Osteoblast (primary cell): ENCODE results near the gene MAP3K5. TPM values are rescaled to one million over a fixed set of nuclear protein-coding genes. Genes with fewer than 3 reads are reported as not detected.
A peak's percentile ranks its signal among the peaks of the same experiment; 100 is the strongest.

ENCODE experiments used
- DNase-seq: peaks from one replicate; pipeline ENCODE4 v3.0.0; 2011; ENCODE audit warnings: low spot score, mixed read lengths; ENCODE audit not compliant: insufficient read length; ENCODE audit errors: missing footprints
- H2AFZ ChIP-seq: 2 replicates; pipeline ENCODE4 v1.6.0; 2011; ENCODE audit warnings: mild to moderate bottlenecking, low read length
- H3K27ac ChIP-seq: 2 replicates; pipeline ENCODE4 v1.5.1; 2011; ENCODE audit warnings: mild to moderate bottlenecking, low read depth, low read length, moderate library complexity
- H3K27me3 ChIP-seq: 2 replicates; pipeline ENCODE4 v1.6.0; 2012; ENCODE audit warnings: mild to moderate bottlenecking, control low read depth, inconsistent platforms, low read length, moderate library complexity; ENCODE audit not compliant: insufficient read depth
- H3K36me3 ChIP-seq: 2 replicates; pipeline ENCODE4 v1.5.1; 2011; ENCODE audit warnings: mild to moderate bottlenecking, low read length, control low read depth, moderate library complexity; ENCODE audit not compliant: insufficient read depth
- H3K4me1 ChIP-seq: 2 replicates; pipeline ENCODE4 v1.5.1; 2011; ENCODE audit warnings: mild to moderate bottlenecking, low read length, control low read depth, moderate library complexity; ENCODE audit not compliant: insufficient read depth
- H3K4me2 ChIP-seq: 2 replicates; pipeline ENCODE4 v1.6.0; 2011; ENCODE audit warnings: mild to moderate bottlenecking, low read length; ENCODE audit not compliant: insufficient read depth
- H3K4me3 ChIP-seq: fragments of 200-600 bp; sonication (generic); 3 replicates; pipeline ENCODE4 v1.5.1; 2012; ENCODE audit warnings: mild to moderate bottlenecking, low read length, inconsistent platforms; ENCODE audit not compliant: insufficient read depth
- H3K79me2 ChIP-seq: 2 replicates; pipeline ENCODE4 v1.6.0; 2012; ENCODE audit warnings: mild to moderate bottlenecking, low read length, control low read depth, inconsistent platforms; ENCODE audit not compliant: insufficient read depth
- H3K9me3 ChIP-seq: 2 replicates; pipeline ENCODE4 v1.5.1; 2011; ENCODE audit warnings: low read depth, low read length, control low read depth
- H4K20me1 ChIP-seq: 2 replicates; pipeline ENCODE4 v1.6.0; 2012; ENCODE audit warnings: mild to moderate bottlenecking, low read length, control low read depth; ENCODE audit not compliant: insufficient read depth
- total RNA-seq: library from RNA; depleted of rRNA; stranded (reverse); fragments of >200 nt; gene quantifications from 2 replicates; pipeline ENCODE4 v1.2.3, GENCODE V29; 2012
- TF ChIP-seq, protein P1 (sequence below): IDR thresholded peaks from 2 replicates; pipeline ENCODE4 v1.5.1; 2011; ENCODE audit warnings: mild to moderate bottlenecking, low read depth, low read length, moderate library complexity; ENCODE audit errors: extremely low read depth

Gene MAP3K5
- total RNA-seq, 1 donor, result 8.3 TPM

DNA sequence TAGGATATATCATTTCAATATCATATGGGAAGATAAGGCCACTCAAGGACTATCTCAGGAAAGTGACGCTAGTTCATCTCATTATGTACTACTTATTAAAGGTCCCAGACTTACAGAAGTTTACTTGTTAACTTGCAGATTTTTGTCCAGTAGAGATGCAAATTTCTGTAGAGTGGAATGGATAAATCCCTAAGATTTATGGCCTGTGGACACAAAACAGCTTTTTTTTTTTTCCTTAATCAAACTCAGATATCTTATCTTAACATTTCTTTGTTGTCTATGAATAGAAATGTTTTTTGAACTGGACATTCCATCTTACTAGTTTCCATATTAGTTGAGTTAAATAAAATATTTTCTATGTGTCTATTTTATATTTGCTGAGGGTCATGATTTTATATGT is 131.6 kb downstream of the MAP3K5 start:
- no peak overlapping the region for H3K4me3 ChIP-seq
- no peaks in the 10 kb centered on the region for H3K36me3 ChIP-seq
- no peak overlapping the region for H2AFZ ChIP-seq
- no peaks in the 10 kb centered on the region for H3K27me3 ChIP-seq
- no peak overlapping the region for H3K4me2 ChIP-seq
- no peak overlapping the region for H3K27ac ChIP-seq
- no peaks in the 10 kb centered on the region for H3K4me1 ChIP-seq
- TF ChIP-seq, protein P1, sequence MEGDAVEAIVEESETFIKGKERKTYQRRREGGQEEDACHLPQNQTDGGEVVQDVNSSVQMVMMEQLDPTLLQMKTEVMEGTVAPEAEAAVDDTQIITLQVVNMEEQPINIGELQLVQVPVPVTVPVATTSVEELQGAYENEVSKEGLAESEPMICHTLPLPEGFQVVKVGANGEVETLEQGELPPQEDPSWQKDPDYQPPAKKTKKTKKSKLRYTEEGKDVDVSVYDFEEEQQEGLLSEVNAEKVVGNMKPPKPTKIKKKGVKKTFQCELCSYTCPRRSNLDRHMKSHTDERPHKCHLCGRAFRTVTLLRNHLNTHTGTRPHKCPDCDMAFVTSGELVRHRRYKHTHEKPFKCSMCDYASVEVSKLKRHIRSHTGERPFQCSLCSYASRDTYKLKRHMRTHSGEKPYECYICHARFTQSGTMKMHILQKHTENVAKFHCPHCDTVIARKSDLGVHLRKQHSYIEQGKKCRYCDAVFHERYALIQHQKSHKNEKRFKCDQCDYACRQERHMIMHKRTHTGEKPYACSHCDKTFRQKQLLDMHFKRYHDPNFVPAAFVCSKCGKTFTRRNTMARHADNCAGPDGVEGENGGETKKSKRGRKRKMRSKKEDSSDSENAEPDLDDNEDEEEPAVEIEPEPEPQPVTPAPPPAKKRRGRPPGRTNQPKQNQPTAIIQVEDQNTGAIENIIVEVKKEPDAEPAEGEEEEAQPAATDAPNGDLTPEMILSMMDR, result no peak
- no peak for DNase-seq
- no peaks in the 10 kb centered on the region for H3K79me2 ChIP-seq
- no peaks in the 10 kb centered on the region for H4K20me1 ChIP-seq
- H3K9me3 ChIP-seq, result no peaks in the 10 kb centered on the region

DNA sequence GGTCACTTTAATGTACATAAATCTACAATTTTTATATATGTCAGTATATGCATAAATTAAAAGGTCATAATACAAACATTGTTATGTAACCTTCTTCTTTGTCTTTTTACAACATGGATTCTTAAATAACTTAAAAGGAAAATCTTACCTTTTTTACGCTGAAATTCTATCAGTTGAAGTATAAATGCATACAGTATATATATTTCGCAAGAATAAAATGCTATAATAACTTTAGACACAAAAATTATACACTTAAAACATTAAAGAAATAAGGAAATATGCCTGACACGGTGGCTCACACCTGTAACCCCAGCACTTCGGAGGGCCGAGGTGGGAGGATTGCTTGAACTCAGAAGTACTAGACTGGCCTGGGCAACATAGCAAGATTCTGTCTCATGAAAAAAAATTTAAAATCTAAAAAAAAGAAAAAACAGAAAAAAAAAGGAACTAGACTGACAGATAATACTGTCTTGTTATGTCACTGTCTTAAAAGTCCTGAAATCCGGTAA is 132.2 kb downstream of the MAP3K5 start:
- Histone ChIP-seq H3K4me2 (no peak overlapping the region), H3K27ac (no peak overlapping the region), H3K27me3 (no peaks in the 10 kb centered on the region), H3K79me2 (no peaks in the 10 kb centered on the region), H4K20me1 (no peaks in the 10 kb centered on the region), H3K4me1 (no peaks in the 10 kb centered on the region), H3K9me3 (no peaks in the 10 kb centered on the region), H3K36me3 (no peaks in the 10 kb centered on the region), H3K4me3 (no peak overlapping the region), H2AFZ (no peak overlapping the region)
- TF ChIP-seq, protein P1, result no peak
- DNase-seq, result no peak

DNA sequence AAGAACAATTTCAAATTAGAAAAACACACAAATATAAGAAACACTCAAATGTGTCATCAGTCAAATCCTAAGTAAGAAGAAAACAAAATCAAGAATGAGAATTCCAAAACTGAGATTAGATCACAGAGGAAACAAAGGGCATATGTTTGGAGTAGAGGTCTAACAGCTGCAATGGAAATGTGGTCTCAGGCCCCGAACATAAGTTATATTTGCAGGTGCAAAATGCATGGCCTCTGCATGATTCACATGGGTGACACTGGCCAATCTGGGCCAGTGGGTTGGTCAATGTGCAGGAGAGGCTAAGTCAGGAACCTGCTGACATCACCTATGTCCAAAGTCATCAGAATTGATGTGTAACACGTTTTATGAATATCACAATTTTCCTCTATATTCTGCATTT is 133.6 kb downstream of the MAP3K5 start:
- TF ChIP-seq, protein P1, result no peak
- H3K36me3 ChIP-seq, result no peaks in the 10 kb centered on the region
- no peak overlapping the region for H3K4me3 ChIP-seq
- H2AFZ ChIP-seq, result no peak overlapping the region
- H3K9me3 ChIP-seq, result no peaks in the 10 kb centered on the region
- no peak for DNase-seq
- no peak overlapping the region for H3K27ac ChIP-seq
- no peaks in the 10 kb centered on the region for H3K79me2 ChIP-seq
- H3K4me2 ChIP-seq, result no peak overlapping the region
- no peaks in the 10 kb centered on the region for H3K27me3 ChIP-seq
- no peaks in the 10 kb centered on the region for H3K4me1 ChIP-seq
- H4K20me1 ChIP-seq, result no peaks in the 10 kb centered on the region

DNA sequence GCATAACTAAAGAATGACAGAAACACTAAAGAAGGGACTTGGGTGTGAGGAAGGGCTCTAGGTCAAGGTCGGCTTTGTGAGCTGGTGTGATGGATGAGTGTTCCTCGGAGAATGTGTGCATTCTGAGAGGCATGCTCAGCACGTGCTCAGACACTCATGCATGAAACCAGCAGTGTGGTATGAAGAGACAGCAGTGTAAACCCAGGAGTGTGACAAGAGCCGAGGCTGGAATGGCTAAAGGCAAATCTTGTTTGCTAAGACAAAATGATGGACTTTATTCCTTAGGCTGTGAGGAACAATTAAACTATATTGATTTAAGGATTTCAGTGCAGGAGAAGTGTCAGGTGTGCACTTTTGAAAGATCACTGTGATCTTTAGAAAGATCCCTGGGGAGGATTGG is 134.6 kb downstream of the MAP3K5 start:
- Histone ChIP-seq H4K20me1 (no peaks in the 10 kb centered on the region), H3K27me3 (no peaks in the 10 kb centered on the region), H3K4me1 (no peaks in the 10 kb centered on the region), H3K79me2 (no peaks in the 10 kb centered on the region), H3K4me3 (no peak overlapping the region), H3K4me2 (no peak overlapping the region), H2AFZ (peak overlapping the region; percentile 35), H3K27ac (no peak overlapping the region), H3K36me3 (no peaks in the 10 kb centered on the region), H3K9me3 (no peaks in the 10 kb centered on the region)
- TF ChIP-seq, protein P1, result no peak
- DNase-seq, result no peak
